Body of pancreas (tissue), 4 donors: ENCODE results near the gene LRRC3B. TPM values are rescaled to one million over a fixed set of nuclear protein-coding genes. Genes with fewer than 3 reads are reported as not detected.

ENCODE experiments used
- ATAC-seq: fragments of 150-250 bp; one replicate; pipeline ENCODE4 v1.9.1; 2016
- DNase-seq, 4 donors: peaks; one replicate each; pipeline ENCODE4 v3.0.0-alpha.2; 2019
- H3K27ac ChIP-seq, 4 donors: fragments of 200-600 bp; sonication (generic); 1 replicate in 3 of 4; 2 replicates in 1 of 4; pipeline versions ENCODE4 v1.5.1 to v1.6.1; 2016 to 2019; ENCODE audit warnings: mild to moderate bottlenecking in 1 of 4, mixed read lengths in 1 of 4, moderate library complexity in 1 of 4
- H3K27me3 ChIP-seq, 2 donors: fragments of 200-600 bp; sonication (generic); one replicate each; pipeline ENCODE4 v1.6.0; 2016; ENCODE audit warnings: mild to moderate bottlenecking in 1 of 2
- H3K36me3 ChIP-seq, 2 donors: fragments of 200-600 bp; sonication (generic); replicated peaks in 1 of 2; 2 replicates each; pipeline ENCODE4 v1.5.1; 2016; ENCODE audit warnings: low read depth in 2 of 2; ENCODE audit not compliant: insufficient read depth in 1 of 2
- H3K4me1 ChIP-seq: fragments of 200-600 bp; sonication (generic); one replicate; pipeline ENCODE4 v1.6.0; 2016
- H3K4me3 ChIP-seq, 2 donors: fragments of 200-600 bp; sonication (generic); 1 replicate in 1 of 2; 2 replicates in 1 of 2; pipeline ENCODE4 v1.5.1; 2016 to 2019
- H3K9me3 ChIP-seq, 3 donors: fragments of 200-600 bp; sonication (generic); 1 replicate in 2 of 3; 2 replicates in 1 of 3; pipeline ENCODE4 v1.5.1; 2016
- POLR2A ChIP-seq, 3 donors: fragments of 450-650 bp; IDR thresholded peaks; one replicate each; pipeline ENCODE4 v1.6.1; 2016; ENCODE audit warnings: antibody characterized with exemption in 3 of 3, mild to moderate bottlenecking in 2 of 3
- WGBS, 2 donors: methylation state at CpG; one replicate each; pipeline ENCODE4 v1.1.5; 2017; 5-methylcytosine and 5-hydroxymethylcytosine counted together
- intact Hi-C: fragments of 100-400 bp; cut with DNase I; formaldehyde crosslinking; loops from one replicate; pipeline ENCODE4 v1.15.1; 2023
- total RNA-seq, 2 donors: library from RNA; depleted of rRNA; stranded (reverse); fragments of >200 nt; gene quantifications; one replicate each; pipeline ENCODE4 v1.1.0, GENCODE V29; 2016
- TF ChIP-seq, protein P1 (sequence below), 7 experiments: fragments of 450-650 bp in 4 of 7; fragments of 200-600 bp in 3 of 7; sonication (generic) in 3 of 7; IDR thresholded peaks; one replicate each; pipeline ENCODE4 v1.5.1; 2016 to 2019; ENCODE audit warnings: antibody characterized with exemption in 7 of 7

Gene LRRC3B
- total RNA-seq, 2 donors from 2014 or later = not detected

- Histone ChIP-seq H3K9me3 (no peaks in the 10 kb centered on the region), H3K36me3 (no peaks in the 10 kb centered on the region), H3K4me3 (no peak overlapping the region), H3K27me3 (no peaks in the 10 kb centered on the region), H3K27ac (no peak overlapping the region), H3K4me1 (no peaks in the 10 kb centered on the region)
- ATAC-seq (no peak), DNase-seq (no peak)
- intact Hi-C loops = no loop called here
- TF ChIP-seq, protein P1, sequence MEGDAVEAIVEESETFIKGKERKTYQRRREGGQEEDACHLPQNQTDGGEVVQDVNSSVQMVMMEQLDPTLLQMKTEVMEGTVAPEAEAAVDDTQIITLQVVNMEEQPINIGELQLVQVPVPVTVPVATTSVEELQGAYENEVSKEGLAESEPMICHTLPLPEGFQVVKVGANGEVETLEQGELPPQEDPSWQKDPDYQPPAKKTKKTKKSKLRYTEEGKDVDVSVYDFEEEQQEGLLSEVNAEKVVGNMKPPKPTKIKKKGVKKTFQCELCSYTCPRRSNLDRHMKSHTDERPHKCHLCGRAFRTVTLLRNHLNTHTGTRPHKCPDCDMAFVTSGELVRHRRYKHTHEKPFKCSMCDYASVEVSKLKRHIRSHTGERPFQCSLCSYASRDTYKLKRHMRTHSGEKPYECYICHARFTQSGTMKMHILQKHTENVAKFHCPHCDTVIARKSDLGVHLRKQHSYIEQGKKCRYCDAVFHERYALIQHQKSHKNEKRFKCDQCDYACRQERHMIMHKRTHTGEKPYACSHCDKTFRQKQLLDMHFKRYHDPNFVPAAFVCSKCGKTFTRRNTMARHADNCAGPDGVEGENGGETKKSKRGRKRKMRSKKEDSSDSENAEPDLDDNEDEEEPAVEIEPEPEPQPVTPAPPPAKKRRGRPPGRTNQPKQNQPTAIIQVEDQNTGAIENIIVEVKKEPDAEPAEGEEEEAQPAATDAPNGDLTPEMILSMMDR (IDR thresholded peaks at IDR 0.05) = no peak
- TF ChIP-seq POLR2A (IDR thresholded peaks at IDR 0.05) = no peak
- WGBS, 2 donors = 64 to 70% methylated on average over 3 of the region's 3 CpGs
These were observed 61.3 kb downstream of the LRRC3B start for GRCh38 chr3:26683902-26684301.

DNA sequence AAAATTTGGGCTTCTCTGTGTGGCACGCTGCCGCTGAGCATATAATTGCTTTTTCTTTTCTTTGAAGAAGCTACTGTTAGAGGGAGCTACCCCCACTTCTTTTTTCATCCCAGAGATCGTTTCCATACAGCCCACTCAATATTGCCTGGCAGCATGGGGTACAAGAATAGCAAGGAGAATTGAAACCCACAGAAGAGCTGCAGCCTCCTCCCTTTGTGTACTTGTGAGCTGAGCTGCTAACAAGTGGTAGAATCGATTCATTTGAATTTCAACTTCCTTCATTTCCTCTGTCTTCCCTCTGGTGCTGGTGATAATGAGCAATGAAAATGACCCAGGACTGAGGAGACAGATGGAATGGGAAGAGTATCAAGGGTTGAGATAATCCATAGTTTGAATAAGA lies 64.9 kb downstream of the LRRC3B start:
- intact Hi-C loops = no loop called here
- Histone ChIP-seq H3K27me3 (no peaks in the 10 kb centered on the region), H3K27ac (no peak overlapping the region), H3K36me3 (no peaks in the 10 kb centered on the region), H3K4me1 (no peaks in the 10 kb centered on the region), H3K9me3 (no peaks in the 10 kb centered on the region), H3K4me3 (no peak overlapping the region)
- WGBS, 2 donors = 77 to 88% methylated on average over 4 of the region's 4 CpGs
- no peak for ATAC-seq
- no peak for TF ChIP-seq POLR2A (IDR thresholded peaks at IDR 0.05)
- TF ChIP-seq, protein P1 (IDR thresholded peaks at IDR 0.05) = no peak
- no peak for DNase-seq

DNA sequence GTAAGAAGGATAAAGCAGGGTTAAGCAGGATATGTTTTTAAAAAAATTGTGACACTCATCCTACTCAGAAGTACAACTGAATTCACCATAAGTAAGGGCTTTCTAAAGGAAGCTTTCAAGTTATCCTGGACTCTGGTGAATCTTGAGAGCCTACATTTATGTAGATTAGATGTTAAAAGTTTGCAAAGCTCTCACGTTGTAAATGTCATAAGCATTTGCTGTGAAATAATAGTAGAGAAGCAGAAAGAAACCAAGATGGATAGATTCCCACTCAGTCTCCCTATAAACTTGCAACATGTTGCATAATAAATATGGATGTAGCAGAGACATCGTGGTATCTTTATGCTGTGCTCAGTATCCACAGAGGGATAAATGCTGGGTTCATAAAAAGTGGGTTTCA lies 77.0 kb downstream of the LRRC3B start:
- no peaks in the 10 kb centered on the region for H3K4me1 ChIP-seq
- no peaks in the 10 kb centered on the region for H3K9me3 ChIP-seq
- no peak overlapping the region for H3K27ac ChIP-seq
- TF ChIP-seq POLR2A (IDR thresholded peaks at IDR 0.05) = no peak
- intact Hi-C loops = no loop called here
- 51 to 55% methylated on average over 2 of the region's 2 CpGs for WGBS, 2 donors
- no peak overlapping the region for H3K4me3 ChIP-seq
- no peaks in the 10 kb centered on the region for H3K36me3 ChIP-seq
- no peaks in the 10 kb centered on the region for H3K27me3 ChIP-seq
- no peak for DNase-seq
- ATAC-seq = no peak

DNA sequence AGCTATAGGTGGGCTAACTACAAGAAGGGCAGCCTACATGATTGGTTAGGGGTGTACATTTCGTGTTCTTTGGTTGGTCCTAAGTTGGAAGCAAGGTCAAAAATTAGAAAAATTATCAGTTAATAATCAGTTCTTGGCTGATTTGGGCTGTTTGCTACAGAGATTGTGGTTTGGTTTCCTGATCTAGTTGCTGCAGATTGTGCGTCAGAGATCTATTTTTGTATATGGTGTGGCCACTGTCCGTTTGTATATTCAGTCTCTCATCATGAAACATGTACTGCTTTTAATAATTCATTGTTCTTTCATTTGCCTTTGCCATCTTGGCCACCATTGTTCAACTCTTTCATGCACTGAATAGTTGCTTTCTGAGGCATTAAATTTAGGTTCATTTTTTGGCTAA lies 80.9 kb downstream of the LRRC3B start:
- H3K27me3 ChIP-seq = no peaks in the 10 kb centered on the region
- DNase-seq (no peak), ATAC-seq (no peak)
- H3K27ac ChIP-seq = no peak overlapping the region
- intact Hi-C loops = no loop called here
- 64 to 70% methylated on average over 3 of the region's 3 CpGs for WGBS, 2 donors
- no peak overlapping the region for H3K4me3 ChIP-seq
- no peaks in the 10 kb centered on the region for H3K9me3 ChIP-seq
- no peaks in the 10 kb centered on the region for H3K36me3 ChIP-seq
- TF ChIP-seq, protein P1 (IDR thresholded peaks at IDR 0.05) = no peak
- TF ChIP-seq POLR2A (IDR thresholded peaks at IDR 0.05) = no peak
- no peaks in the 10 kb centered on the region for H3K4me1 ChIP-seq

GRCh38 chr3:26704736-26705135 lies 82.2 kb downstream of the LRRC3B start:
- no peak for ATAC-seq

More at GRCh38 chr3:26704736-26705135, 82.2 kb downstream of the LRRC3B start:
- TF ChIP-seq POLR2A (IDR thresholded peaks at IDR 0.05) = no peak
- TF ChIP-seq, protein P1 (IDR thresholded peaks at IDR 0.05) = no peak
- H3K27ac ChIP-seq = no peak overlapping the region
- no peaks in the 10 kb centered on the region for H3K9me3 ChIP-seq
- no peaks in the 10 kb centered on the region for H3K4me1 ChIP-seq
- H3K36me3 ChIP-seq = no peaks in the 10 kb centered on the region
- no peak overlapping the region for H3K4me3 ChIP-seq
- WGBS, 2 donors = 81 to 87% methylated on average over 2 of the region's 2 CpGs
- H3K27me3 ChIP-seq = no peaks in the 10 kb centered on the region
- no peak for DNase-seq
- intact Hi-C loops = no loop called here
